ENCODE data around the gene OPHN1.

OPHN1 gene

DNA sequence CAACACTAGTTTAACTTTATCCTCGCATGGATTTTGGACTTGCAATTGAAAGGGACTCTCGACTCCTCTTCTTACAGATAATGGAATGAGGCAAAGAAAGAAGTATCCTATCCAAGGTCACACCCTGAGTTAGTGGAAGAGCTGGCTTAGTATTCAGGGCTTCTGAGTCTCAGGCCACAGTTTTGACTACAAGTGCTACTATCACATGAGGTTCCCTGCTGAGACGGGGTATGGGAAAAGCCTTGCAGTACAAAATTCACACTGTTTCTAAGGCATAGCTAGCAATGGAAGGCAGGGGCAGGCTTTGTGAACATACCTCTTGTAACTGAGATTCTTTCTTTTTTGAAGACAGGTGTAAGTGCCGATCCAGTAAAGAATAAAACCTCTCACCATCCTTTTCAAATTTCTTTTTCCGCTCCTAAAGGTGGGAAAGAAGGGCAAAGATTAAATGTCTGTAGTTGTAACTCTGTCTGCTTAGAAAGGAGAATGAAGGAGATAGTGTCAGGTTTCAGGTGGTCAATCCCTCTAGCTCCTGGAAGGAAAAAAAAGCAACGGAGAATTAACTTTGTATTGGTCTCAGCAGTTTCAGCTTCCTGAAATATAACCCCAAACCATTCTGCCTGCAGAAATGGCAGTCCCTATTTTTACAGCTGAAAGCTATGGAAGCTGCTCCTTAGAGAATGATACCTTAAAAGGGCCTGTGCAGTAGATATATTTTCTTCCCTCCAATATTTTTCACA is 199.0 kb downstream of the OPHN1 start:
- DNase-seq, result no peak

DNA sequence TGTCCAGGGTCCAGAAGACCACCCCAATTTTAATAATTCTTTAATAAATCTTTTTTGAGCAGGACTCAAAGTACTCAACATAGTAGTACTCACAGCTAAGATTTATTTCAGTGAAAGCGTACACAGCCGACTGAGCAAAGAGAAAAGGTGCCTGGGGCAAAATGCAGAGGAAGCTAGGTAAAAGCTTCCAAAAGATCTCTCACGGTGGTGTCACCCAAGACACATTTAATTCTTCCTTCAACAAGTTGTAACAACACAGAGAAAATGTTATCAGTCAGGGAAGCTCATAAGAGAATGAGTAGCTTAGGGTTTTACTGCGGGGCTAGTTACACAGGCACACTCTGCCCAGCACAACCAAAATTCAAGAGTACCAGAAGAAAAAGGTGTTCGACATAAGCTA is 201.1 kb downstream of the OPHN1 start:
- DNase-seq, result no peak

DNA sequence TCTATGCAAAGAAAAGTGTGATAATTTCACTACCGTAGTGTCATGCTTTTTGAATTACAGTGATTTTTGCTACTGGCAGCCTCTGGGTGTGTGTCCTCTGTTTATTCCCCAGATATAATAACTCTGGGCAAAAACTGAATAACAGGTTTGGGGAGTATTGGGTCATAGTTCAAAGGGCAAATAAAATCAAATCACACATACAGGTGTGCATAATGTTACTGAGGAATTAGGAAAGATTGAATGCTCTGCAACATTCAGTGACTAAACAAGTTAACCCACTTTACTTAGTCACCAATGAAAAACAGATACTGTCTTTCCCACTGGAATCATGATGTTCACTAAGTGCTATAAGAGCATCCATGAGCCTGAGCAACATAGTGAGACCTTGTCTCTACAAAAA is 224.3 kb downstream of the OPHN1 start:
- DNase-seq, result no peak

DNA sequence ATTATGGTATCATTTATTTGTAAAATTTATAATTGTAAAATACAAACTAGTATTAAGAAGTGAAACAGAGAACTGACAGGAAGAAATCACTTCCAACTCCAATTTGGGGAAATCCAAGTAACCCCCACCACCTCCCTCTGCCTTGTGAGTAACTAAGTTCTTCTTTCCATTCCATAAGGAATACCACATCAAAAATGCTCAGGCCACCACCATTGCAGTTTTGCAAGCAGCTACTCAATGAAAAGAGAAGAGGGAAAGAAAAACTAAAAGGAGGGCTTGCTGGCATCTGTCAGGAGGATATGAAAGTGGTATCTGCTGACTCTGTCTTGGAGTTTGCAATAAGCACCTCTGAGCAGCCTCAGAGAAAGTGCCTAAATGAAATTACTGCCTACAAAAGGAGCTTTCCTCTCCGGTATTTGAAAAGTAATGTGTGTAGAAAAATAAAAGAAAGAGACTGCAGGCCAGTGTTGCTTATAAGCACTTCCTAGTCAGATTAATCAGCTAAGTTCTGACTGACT is 228.7 kb downstream of the OPHN1 start:
- DNase-seq, result no peak

DNA sequence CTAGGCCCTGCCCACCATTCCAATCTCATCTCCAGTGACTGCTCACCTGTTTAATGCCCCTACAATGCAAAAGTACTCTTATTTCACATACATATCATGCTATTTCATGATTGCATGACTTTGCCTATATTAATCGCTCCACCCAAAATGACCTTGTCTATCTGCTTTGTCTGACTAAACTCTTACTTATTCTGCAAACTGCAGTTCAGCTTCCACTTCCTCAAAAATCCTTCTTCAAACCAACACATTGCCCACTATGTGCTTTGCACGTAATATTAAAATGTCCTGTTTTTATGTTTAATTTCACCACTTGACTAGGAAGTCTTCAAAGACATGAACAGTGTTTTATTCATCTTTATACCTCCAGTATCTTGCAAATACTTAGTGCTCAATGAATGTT is 229.6 kb downstream of the OPHN1 start:
- DNase-seq, result no peak

DNA sequence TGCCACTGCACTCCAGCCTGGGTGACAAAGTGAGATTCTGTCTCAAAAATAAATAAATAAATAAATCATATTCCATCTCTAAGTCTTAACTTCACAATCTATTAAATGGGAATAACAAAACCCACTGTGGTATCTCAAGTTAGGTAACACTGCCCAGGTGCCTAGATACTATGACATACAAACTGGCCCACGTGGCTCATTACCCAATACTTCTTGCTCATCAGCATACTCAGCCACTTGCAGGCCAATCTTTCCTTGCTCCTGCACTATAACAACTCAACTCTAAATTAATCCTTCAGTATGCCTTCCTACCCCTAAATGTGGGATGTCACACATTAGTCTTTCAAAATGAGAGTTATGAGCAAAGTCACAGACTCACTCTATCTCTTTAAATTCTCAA is 230.1 kb downstream of the OPHN1 start:
- DNase-seq, result no peak

DNA sequence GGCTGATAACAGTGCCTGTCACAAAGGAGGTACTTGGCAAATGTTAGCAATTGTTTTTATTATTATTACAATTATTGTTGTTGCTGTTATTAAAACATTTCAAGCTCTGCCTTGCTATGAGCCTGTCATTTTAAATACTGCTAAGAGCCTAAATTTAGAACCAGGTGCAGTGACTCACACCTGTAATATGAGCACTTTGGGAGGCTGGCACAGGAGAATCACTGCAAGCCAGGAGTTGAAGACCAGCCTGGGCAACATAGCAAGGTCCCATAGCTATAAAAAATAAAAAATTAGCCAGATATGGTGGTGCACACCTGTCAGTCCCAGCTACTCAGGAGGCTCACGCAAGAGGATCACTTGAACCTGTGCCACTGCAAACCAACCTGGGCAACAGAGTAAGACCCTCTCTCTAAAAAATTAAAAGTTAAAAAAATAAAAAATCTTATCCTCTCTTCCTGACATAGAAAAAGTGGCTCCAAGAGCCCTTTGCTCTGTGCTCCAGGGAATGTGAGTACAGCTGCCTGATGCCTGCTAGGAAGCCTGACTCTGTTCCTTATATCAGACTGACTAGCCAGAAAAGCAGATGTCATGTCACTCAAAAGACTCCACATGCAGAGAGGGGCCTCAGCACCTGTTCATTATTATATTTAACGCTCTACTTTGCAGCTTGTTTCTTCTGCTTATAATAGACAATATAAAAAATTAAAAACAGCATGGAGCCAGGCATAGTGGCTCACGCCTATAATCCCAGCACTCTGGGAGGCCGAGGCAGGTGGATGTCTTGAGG is 234.0 kb downstream of the OPHN1 start:
- no peak for DNase-seq

DNA sequence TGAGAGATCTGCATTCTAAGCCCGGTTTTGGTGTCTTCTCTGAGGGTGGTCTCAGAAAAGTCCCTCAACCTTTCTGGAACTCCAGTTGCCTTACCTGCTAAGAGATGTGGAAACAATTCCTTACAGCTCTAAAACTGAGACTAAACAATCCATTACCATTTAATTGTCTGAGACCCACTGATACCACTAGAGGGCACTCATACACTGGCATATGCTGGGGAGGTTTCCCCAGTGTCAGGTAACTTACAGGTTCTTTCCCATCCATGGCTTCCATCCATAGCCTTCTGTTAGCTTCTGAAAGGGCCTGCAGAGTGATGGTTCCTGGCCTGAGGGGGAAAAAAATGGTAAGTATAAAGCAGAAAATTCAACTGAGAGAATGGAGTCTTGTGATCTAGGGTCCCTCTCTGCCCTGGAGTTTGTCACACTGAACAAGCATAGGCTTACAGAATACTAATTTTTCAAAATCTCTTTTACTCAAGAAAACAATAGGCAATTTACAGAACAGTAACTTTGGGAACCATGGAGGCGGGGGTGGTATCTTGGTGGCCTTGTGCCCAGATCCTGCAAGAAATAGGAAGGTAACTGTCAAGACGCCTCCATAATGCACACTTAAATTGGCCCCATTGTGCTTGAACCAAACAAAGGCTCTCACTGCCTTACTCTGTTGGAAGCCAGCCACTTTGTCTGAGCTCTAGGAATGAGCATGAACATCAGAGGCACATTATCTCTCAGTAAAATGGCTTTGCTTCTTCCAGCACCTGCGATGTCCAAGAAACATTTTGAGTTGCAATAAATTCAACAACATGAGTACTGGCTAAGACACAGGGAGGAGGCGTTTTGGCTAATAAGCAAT is 236.1 kb downstream of the OPHN1 start:
- DNase-seq, result peak; percentile 39

DNA sequence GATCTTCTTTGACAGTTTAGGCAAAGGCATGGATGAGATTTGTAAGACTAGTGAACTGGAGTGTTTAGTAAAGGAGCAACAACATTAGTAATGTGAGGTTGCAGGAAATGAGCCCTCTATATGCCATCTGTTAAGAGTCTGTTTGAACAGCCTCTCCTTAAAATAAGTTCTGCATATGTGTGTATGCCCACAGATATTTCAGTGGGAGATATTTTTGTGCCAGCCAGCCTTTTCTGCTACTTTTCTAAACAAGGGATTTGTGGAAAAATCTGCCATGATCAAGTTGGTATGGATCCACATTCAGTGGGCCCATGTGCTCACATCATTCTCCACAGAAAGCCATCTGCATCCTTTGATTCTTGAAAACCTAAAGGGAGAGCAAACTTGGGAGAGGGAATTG is 237.7 kb downstream of the OPHN1 start:
- no peak for DNase-seq

DNA sequence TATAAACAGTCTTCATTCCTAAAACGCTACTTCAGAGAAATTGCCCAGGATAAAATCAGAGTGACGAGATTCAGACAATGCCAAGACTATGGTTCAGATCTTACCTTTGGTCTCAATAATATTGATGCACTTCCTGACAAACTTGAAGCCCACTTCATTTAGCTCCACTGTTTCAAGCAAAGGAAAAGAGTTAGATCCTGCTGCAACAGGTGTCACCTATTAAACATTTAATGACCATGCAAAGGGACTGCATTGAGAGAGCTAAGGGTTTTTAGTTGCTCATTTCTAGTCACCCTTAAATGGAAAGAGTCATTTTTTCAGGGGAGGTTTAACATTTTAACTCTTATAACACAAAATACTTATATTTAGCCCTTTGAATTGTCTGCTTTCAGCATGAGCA is 239.5 kb downstream of the OPHN1 start:
- no peak for DNase-seq

DNA sequence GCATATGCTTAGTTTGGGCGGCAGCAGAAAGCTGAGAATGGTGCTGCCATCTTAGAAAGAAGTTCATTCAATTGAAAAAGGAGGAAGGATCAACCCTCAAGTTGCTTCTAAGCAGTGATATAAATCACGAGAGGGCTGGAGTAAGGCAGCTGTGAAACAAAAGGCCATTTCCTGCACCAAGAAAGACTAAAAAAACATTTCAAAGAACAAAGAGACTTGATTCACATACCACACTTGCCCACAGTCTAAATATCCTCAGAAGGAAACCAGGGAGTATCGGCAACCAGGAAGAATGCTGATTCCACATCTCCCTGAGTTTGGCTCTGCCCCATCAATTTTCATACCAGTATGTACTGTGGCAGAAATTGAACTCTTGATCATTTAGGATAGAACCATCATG is 240.1 kb downstream of the OPHN1 start:
- no peak for DNase-seq

DNA sequence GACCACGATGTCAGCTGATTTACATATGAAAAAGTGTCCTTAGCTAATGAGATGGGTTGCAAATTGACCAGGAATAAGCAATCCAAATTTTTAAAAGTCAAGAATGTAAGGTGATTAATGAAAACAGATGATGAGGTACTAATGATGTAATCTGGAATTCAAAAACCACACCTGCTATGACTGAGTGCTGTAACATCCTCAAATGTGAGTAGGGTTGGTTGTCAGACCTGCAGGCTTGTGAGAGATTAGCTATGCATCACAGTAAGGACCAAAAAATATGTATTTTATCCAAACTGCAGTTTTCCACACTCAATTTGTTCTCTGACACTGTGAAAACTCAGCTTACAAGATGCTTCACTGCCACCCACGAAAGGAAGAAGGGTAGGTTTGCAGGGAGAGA is 242.5 kb downstream of the OPHN1 start:
- no peak for DNase-seq

DNA sequence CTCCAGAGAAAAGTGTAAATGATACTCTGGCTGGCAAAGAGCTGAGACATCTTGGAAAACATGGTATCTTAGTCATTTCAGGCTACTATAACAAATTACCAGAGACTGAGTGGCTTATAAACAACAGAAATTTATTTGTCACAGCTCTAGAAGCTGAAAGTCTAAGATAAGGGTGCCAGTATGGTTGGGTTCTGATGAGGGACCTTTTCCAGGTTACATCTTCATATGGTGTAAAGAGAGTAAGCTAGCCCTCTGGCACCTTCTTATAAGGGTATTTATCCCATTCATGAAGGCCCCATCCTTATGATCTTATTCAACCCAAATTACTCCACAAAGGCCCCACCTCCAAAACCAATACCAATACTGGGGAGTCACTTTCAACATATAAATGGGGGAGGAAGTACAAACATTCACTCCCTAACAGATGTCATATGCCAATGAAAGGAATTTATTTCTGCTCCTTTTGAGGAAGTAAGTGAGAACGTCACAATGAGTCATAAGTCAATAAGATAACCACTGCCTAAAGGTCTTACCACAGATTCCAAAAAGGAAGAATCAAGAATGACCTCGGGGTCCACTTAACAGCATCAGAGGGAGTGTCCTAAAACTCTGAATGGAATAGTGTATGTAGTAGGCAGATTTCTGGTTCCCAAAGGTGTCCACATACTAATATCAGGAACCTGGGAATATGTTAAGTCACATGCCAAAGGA is 246.6 kb downstream of the OPHN1 start:
- DNase-seq, result peak; percentile 61

DNA sequence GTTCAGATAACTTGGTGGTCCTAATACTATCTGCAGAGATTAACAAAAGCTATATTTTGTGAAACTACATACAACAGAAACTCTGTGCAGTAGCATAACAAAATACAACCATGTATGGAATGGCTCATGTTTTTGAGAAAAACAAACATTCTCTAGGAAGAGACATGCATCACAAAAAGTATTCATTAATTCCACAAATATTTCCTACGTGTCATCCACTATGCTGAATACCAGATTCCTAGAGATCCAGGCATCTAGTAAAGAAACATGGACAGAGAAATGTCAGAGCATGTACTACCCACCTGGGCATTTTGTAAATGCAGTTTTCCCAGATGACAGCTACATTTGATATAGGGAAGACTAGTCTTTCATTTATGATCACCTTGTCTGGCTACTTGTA is 248.1 kb downstream of the OPHN1 start:
- DNase-seq, result peak; percentile 14

DNA sequence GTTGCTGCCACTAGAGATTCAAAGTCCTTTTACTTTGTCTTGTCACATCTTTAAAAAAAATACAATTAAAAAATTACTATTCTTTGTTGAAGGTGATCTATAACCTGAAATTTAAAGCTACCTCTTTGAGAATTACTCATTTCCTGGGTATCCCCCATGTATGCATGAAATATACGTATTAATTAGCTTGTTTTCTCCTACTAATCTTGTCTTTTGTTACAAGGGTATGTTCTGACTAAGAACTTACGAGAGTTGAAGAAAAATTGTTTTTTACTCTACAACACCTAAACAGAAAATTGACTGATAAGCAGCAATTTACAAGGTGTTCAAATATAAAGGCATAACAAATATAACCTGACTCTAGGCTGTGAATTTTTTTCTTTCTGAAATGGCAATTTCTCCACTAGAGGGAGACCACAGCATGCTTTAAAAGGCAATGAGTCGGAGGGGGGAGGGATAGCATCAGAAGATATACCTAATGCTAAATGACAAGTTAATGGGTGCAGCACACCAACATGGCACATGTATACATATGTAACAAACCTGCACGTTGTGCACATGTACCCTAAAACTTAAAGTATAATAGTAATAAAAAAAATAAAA is 249.6 kb downstream of the OPHN1 start:
- peak; percentile 38 for DNase-seq

DNA sequence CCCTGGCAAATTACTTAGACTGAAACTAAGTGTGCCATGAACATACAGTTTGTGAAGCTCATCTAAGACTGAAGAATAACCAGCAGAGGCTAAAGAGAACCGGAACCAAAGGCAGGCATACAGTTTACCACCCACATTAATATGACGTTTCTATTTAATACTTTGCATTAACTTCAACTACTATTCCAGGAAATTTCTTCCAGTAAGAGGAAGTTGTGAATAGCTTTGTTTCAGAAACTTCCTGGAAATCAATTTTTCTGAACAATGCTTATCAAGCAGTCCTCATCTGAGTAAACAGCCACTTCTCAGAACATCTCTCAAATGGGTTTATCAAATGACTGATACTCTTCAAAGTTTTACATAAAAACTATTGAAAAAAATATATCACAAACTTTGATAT is 252.7 kb downstream of the OPHN1 start:
- DNase-seq, result no peak

DNA sequence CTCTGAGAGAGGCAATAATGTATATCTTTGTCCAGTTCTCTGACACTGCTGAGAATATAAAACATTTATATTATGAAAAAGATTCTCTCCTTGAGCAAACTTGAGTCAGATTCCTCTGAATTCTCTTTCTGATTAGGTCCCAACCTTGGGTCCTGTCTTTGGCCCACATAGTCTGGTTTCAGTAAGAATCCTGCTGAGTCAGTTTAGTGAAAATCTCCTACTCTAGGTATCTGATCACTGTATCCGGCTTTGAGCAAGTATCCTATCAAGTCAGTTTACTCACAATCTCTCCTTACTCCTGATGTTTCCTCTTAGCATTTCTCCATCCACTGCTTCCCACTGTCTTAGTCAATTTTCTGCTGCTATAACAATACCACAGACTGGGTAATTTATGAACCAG is 253.9 kb downstream of the OPHN1 start:
- no peak for DNase-seq

DNA sequence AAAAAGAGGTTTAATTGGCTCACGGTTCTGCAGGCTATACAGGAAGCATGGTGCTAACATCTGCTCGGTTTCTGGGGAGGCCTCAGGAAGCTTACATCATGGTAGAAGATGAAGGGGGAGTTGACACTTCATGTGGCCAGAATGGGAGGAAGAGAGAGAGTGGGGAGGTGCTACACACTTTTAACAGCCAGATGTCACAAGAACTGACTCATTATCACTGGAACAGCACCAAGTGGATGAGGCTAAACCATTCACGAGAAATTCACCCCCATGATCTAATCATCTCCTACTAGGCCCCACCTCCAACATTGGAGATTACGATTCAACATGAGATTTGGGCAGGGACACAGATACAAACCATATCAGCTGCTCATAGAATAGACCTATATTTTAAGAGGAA is 255.8 kb downstream of the OPHN1 start:
- DNase-seq, result peak; percentile 45

DNA sequence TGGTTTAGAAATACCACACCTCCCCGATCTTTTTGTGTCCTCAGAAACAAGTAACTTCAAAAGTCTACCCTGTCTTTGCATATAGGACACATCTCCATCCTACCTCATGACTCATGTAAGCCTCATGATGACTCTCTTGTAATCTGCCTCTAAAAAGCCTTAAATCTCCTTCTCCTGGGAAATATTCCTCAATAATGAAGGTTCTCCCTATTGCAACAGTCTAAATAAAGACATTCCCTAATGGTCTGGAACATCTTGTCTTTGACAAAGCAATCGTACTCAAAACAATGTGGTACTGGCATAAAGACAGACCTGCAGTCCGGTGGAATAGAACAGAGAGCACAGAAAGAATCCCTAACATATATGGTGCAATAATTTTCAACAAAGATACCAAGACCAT is 257.7 kb downstream of the OPHN1 start:
- peak; percentile 29 for DNase-seq

DNA sequence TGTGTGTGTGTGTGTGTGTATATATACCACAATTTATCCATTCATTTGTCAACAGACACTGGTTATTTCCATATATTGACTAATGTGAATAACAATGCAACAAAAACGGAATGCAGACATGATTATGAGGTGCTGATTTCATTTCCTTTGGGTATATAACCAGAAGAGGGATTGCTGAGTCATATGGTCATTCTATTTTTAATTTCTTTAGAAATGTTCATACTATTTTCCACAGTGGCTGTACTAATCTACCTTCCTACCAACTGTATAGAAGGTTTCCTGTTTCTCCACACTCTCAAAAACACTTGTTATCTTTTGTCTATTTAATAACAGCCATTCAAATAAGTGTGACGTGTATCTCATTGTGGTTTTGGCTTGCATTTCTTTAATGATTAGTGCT is 269.9 kb downstream of the OPHN1 start:
- DNase-seq, result peak; percentile 17

DNA sequence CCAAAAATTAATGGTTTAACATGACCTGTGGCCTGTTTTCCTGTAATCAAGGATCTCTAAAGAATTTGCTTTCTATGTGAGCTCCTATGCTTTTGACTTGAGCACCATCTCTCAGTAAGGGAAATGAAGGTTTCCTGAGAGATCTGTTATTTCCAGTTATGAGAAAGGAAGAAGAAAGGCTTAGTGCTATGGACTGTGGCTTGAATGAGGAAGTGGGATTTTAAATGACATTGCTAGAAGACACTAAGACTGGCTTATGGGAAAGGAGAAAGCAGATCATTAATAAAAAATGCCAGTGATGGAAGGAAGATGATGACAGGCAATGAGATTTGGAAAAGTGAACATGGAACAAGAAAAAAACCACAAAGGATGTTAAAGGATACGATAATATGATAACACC is 285.4 kb downstream of the OPHN1 start:
- DNase-seq, result no peak

DNA sequence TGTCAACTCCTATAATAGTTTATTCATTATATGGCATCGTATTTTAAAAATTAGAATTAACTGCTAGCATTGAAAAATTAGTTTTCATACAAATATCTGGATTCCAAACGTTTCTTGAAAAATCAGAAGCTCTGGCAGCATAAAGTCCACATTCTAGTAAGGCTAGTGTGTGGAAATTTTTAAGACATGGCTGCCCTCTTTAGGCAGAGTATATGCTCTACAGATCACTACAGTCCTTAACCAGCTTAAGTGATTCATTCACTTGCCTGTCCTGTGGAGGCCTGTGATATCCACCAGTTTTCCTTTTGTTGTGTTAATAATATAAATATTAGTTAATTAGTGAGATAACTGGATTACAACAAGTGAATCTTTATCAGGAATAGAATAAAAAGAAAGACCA is 287.2 kb downstream of the OPHN1 start:
- DNase-seq, result peak; percentile 39
